ENCODE results near the gene WBP1.

GRCh38 chr2:74474481-74474880 lies 16.2 kb downstream of the WBP1 start:
- TF ChIP-seq POLR2A (IDR thresholded peaks at IDR 0.05; ENCODE audit: low read depth, low read length) (no peak), TAF1 (IDR thresholded peaks at IDR 0.05; ENCODE audit: borderline replicate concordance, low read depth, low read length) (no peak), POLR2AphosphoS5 (IDR thresholded peaks at IDR 0.05; ENCODE audit: low read depth, low read length) (no peak)

Measured in GM12892 (cell line).